KOPT-K1 (cell line): Measurements from ENCODE around the gene DICER1.

ENCODE experiments used
- H3K27ac ChIP-seq: fragments of 200-600 bp; sonication (generic); 2 replicates; pipeline ENCODE4 v1.5.1; 2016; ENCODE audit warnings: antibody characterized with exemption, mild to moderate bottlenecking, low read depth, low read length; ENCODE audit not compliant: poor library complexity, severe bottlenecking
- H3K36me3 ChIP-seq: fragments of 200-600 bp; sonication (generic); 2 replicates; pipeline ENCODE4 v1.5.1; 2017; ENCODE audit warnings: antibody characterized with exemption, mild to moderate bottlenecking, low read length, moderate library complexity; ENCODE audit not compliant: insufficient read depth
- H3K9me3 ChIP-seq: fragments of 200-600 bp; sonication (generic); 2 replicates; pipeline ENCODE4 v1.5.1; 2017; ENCODE audit warnings: antibody characterized with exemption, low read length, mild to moderate bottlenecking; ENCODE audit not compliant: insufficient read depth, poor library complexity, severe bottlenecking

The DICER1 gene

DNA sequence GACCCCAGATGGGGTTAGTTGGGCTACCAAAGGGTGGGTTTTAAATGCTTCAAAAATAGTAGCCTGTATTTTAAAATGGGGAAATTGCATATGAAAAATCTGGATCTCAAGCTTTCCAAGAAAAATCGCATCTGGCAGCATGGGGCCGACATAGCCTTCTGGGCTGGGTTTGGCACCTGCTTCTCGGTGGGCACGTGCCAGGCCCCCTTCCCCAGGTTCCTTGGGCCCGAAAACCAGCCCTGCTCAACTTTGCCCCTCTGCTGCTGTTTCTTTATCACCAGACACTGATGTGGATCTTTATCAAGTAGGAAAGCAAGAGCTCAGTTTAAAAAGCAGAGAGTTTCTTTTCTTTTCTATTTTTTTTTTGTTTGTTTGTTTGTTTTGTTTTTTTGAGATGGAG lies 95.1 kb downstream of the DICER1 start:
- Histone ChIP-seq H3K9me3 (no peaks in the 10 kb centered on the region), H3K27ac (no peak overlapping the region), H3K36me3 (no peaks in the 10 kb centered on the region)

DNA sequence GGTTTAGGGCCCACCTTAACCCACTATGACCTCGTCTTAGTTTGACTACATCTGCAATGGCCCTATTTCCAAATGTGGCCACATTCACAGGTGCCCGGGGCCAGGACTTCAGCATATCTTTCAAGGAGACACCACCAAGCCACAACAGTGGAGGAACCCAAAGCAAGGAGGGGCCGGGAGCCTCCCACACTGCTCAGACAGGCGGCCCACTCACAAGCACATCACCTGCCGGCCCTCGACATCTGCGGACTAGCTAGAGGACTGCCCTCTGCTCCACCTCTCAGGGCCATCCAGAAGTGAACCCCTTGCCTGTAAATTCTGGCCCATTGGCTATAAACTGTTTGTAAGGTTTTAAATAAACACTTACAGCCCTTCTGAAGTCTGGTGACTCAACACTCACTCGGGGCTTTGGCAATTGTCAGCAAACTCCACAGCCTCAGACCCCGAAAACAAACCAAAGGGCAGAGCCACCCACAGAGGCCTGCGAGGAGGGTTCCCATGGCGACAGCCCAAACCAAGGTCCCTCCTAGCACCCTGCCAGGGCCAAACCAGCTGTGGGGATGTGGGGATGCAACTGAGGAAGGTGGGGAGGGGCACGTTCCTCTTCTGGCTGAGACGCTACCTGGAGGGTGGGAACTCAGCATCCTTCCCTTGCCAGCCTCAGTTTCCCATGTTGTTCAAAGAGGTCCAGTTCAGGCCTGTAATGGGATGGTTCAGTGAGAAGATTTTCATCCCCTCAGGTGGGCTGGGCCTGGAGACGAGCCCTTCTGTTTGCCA lies 95.8 kb downstream of the DICER1 start:
- peak overlapping the region; percentile 80 for H3K27ac ChIP-seq
- H3K9me3 ChIP-seq = no peaks in the 10 kb centered on the region
- no peaks in the 10 kb centered on the region for H3K36me3 ChIP-seq

DNA sequence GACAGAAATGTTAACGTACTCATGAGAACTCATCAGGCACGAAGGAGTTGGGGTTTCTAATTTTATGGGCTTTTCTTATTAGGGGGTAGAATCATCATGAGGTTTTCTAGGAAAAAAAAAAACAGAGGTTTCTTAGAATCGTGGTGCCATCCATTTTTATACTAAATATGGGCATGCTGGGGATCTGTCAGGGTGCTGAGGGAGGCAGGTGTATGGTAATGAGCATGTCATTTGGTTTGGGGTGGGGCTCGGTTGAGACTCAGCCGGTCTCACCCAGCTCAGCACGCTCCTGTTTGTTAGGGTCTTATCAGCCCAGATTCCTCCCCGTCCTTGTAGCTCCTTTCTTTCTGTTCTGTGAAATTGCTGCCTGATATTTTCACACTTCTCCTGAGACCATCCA lies 98.2 kb downstream of the DICER1 start:
- Histone ChIP-seq H3K9me3 (no peaks in the 10 kb centered on the region), H3K36me3 (no peaks in the 10 kb centered on the region), H3K27ac (peak overlapping the region; percentile 80)

DNA sequence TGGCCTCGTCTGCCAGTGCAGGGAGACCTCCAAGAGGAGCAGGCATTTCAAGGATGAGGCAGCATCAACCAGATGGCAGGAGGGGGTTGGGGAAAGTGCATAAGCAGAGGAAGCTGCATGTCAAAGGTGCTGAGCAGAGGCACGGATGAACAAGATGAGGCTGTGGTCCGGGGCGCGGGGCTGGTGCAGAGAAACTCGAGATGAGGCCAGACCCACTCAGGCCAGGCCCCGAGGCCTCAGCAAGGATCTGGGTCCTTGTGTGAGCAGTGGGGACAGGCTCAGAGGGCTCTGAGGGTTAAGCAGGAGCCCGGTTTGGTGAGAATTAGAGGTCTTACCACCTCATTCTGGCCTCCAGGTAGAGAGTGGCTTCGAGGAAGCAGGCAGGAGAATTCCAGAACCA lies 98.8 kb downstream of the DICER1 start:
- H3K27ac ChIP-seq = peak overlapping the region; percentile 80
- H3K9me3 ChIP-seq = no peaks in the 10 kb centered on the region
- no peaks in the 10 kb centered on the region for H3K36me3 ChIP-seq

DNA sequence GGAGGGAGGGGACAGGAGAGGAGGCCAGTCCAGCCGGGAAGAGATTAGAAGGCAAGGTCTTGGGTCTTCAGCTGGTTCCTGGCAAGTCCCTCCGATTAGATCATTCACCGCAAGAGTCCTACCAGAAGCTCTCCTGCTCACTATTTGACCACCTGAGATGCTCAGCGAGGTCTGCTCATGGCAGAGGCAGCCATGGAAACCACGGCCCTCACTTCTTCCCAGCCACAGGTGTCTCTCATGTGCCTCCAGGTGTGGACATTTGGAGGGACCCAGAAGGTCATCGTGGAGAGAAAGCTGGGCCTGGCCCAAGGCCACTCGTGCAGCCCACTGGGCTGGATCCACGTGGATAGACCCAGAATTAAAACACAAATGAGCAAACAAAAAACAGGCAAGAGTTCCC lies 99.5 kb downstream of the DICER1 start:
- Histone ChIP-seq H3K27ac (peak overlapping the region; percentile 80), H3K9me3 (no peaks in the 10 kb centered on the region), H3K36me3 (no peaks in the 10 kb centered on the region)

DNA sequence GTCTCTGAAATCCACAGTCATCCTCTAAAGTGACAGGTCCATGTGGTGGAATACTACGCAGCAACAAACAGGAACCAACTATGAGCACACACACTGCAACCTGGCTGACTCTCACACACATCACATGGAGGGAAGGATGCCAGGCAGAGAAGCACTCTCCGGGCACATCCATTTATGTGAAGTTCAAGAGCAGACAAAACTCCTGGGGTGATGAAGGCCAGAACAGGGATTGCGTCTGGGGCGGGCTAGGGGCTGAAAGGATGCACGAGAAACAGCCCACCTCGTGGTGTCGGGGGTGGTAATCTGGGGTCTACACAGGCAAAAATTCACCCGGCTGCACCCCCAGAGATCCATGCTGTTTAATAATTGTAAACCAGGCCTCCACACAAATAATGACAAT lies 100.2 kb downstream of the DICER1 start:
- no peaks in the 10 kb centered on the region for H3K36me3 ChIP-seq
- H3K27ac ChIP-seq = peak overlapping the region; percentile 80
- no peaks in the 10 kb centered on the region for H3K9me3 ChIP-seq

DNA sequence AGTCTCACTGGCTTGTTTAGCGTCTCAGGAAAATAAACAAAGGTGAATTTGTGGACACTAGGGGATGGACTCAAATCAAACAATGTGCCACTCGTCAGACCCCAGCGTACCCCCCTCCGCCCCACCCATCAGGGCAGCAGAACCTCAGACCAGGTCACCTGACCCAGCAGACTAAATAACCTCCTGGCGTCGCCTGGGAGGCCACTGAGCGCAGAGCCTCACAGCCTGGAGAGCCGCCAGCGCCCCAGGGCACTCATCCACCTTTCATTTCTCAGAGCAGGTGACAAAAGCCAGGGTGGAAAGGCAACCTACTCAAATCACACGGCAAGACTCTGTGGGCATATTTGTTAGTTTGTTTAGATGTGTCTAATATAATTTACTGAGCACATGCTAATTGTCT lies 100.9 kb downstream of the DICER1 start:
- H3K9me3 ChIP-seq = no peaks in the 10 kb centered on the region
- peak overlapping the region; percentile 80 for H3K27ac ChIP-seq
- H3K36me3 ChIP-seq = no peaks in the 10 kb centered on the region

DNA sequence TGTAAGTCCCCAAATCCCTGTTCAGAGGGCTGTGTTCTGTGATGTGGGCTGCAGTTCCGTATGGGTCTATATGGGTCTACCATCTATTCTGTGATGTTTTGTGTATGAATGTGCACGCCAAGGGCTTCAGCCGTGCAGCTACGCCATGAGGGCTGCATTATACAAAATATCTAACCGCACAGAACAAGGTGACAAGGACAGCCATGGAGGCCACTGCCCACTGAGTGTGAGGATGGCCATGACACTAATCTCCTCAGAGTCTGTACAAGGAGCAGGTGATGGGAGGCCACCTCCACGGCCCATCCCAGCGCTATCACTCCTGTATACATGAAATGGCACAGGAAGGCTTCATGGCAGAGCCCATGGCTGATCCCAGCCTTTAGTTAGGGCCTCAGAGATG lies 102.0 kb downstream of the DICER1 start:
- Histone ChIP-seq H3K9me3 (no peaks in the 10 kb centered on the region), H3K27ac (peak overlapping the region; percentile 16), H3K36me3 (no peaks in the 10 kb centered on the region)

DNA sequence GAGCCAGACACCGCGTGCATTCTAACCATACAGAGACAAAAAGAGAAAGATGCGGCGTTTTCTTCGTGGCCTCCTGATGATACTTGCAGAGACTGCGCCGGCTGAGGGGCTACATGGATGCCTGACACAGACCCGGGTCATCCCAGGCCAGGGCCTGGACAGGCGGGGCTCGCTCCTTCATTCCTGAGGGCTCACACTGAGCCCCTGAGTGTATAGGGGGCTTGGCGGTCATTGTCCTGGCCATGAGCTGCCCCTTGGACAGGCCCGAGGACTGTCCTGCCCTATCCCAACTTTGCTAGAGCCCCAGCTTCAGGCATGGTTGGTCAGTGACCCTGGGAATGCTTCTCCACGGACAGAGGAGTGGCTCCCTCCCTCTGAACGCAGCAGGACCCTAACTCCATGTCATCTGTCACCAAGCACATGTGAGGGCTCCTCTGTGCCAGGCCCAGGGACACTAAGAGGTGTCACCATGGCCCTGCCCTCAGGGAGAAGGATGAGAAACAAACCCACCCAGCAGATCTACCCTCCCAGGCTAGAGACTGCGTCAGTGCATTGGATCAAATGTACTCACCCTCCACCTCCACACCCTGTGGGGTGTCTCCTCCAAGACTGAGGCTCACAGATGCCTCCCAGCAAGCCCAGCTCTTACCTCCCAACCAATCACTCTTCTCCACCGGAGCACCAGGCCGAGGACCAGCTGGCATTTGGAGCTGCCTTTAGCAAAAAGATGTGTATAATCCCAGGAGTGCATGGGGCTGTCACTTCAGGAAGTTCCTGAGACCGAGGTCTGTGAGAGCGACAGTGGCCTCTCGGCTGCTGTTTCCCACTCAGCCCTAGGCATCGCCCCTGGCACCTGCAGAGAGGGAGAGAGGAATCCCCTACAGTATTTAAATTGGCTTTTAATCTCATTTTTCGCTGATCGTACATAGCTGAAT lies 102.7 kb downstream of the DICER1 start:
- no peaks in the 10 kb centered on the region for H3K9me3 ChIP-seq
- no peaks in the 10 kb centered on the region for H3K36me3 ChIP-seq
- peak overlapping the region; percentile 16 for H3K27ac ChIP-seq

DNA sequence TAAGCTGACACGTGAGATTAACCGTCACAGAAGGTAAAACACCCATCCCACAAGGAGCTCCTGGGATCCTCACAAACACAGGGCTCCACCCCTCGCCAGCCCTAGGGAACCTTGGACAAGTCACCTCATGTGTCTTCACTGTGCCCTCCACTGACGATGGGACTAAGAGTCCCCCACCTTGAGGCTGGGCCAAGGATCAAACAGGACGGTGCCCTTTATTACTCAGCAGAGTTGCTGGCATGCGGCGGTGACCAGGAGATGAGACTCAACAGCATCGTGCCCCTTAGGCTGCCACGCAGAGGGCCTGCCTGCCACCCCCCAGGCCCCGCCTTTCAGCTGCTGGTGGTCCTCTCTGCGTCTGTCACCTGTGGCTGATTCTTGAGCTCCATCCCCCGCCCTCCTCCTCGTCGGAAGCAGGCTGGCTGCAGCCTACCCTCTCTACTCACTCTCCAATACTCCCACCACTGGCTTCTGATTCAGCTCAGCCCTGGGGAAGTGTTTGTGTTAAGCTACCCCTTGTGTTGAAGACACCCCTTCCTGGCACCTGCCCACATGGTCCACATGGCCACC lies 105.2 kb downstream of the DICER1 start:
- Histone ChIP-seq H3K9me3 (no peaks in the 10 kb centered on the region), H3K36me3 (no peaks in the 10 kb centered on the region), H3K27ac (no peak overlapping the region)

DNA sequence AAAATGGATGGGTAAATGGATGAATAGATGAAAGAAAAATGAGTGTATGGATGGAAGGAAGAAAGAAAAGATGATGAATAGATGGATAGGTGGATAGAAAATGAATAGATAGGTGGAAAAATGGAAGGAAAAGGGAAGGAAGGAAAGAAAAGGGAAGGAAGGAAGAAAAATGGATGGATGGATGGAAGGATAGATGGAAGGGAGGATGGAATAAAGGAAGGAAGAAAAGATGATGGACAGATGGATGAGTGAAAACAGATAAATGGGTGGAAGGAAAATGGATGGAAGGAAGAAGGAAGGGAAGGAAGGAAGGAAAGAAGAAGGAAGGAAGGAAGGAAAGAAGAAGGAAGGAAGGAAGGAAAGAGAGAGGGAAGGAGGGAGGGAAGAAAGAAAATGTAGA lies 107.4 kb downstream of the DICER1 start:
- H3K9me3 ChIP-seq = no peaks in the 10 kb centered on the region
- H3K27ac ChIP-seq = no peak overlapping the region
- no peaks in the 10 kb centered on the region for H3K36me3 ChIP-seq

DNA sequence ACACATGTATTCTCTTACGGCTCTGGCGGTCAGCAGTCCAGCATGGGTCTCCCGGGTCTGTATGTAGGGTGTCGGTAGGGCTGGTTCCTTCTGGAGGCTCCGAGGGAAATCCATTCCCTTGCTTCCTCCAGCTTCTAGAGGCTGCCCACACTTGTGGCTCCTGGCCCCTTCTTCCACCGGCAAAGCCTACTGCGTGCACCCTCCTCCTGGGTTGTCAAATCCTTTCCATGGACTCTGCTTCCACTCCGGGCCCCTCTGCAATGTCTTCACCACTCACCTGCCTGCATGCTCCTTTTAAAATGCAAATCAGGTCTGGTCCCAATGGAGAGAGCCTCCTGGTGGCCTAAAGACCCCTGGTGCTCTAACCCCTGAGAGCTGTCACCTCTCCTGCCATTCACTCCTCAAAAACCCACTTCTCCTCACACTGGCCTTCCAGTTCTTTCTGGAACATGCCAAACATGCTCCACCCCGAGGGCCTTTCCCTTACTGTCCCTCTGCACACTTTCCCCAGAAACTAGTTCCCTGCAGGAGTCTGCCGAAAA lies 108.5 kb downstream of the DICER1 start:
- Histone ChIP-seq H3K9me3 (no peaks in the 10 kb centered on the region), H3K27ac (no peak overlapping the region), H3K36me3 (no peaks in the 10 kb centered on the region)

DNA sequence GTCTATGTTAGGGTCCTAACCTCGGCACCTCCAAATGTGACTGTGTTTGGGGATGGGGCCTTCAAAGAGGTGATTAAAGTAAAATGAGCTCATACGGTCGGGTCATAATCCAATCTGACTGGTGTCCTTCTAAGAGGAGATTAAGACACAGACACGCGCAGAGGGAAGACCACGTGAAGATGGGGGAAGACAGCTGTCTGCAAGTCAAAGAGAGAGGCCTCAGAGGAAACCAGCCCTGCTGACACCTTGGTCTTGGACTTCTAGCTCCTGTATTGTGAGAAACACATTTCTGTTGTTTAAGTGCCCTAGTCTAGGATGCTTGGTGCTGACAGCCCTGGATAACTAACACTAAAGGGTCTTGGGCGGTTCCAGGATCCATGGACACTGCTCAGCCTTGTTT lies 109.6 kb downstream of the DICER1 start:
- no peaks in the 10 kb centered on the region for H3K9me3 ChIP-seq
- H3K36me3 ChIP-seq = no peaks in the 10 kb centered on the region
- no peak overlapping the region for H3K27ac ChIP-seq

DNA sequence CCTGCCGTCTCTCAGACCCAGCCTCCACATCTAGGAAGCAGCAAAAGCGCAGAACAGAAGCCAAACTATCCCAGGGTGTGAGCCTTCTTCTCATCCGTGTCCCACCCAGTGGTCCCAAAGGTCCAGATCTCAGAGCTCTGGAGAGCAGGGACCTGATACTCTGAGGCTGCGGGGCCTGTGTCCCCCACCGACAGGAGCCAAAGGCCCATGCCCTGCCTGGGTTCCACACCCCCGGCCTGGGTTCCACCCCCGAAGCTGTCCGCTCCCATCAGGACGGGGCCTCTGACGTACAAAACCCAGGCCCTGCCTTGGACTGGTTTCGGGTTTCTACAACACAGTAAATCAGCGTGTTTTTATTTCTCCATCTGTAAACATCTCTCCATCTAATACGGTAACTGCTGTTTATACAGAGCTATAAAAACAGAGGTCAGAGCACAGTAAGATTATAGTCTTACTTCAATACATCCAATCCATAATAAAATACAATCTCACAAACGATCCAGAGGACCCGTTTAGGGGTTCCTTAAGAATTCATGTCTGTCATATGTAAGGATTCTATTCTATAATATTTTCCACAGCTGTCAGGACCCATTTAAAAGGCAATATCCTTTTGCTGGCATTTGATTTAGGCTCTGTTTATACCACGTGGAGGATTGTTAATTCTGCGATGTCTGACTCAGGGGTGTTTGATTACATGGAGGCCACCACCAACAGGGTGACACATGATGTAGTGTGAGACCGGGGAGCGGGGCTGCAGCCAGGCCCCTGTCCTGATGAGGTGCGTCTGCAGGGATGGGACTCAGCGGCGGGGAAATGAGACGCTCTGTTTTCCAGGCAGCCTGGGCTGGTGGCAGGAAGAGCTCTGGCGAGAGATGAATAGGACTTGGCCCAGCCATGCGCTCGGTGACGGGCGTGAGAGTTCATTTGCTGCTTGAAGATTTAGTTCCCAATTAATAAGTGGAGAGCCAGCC lies 110.3 kb downstream of the DICER1 start:
- Histone ChIP-seq H3K9me3 (no peaks in the 10 kb centered on the region), H3K27ac (no peak overlapping the region), H3K36me3 (no peaks in the 10 kb centered on the region)
